C4-2B (cell line): Measurements from ENCODE around the gene FOXC1.

Experiments
- H3K27ac ChIP-seq: fragments of 450-650 bp; 2 replicates; pipeline ENCODE4 v1.5.1; 2017
- ZFX ChIP-seq: fragments of 450-650 bp; IDR thresholded peaks from 2 replicates; pipeline ENCODE4 v1.6.1; 2017
- TF ChIP-seq, protein P1 (sequence below): fragments of 450-650 bp; conservative IDR thresholded peaks from 2 replicates; pipeline ENCODE4 v1.5.1; 2017; ENCODE audit warnings: mild to moderate bottlenecking

The FOXC1 gene

GRCh38 chr6:1595271-1596087 is 14.2 kb upstream of the FOXC1 start:
- H3K27ac ChIP-seq = no peak overlapping the region
- no peak for TF ChIP-seq ZFX
- TF ChIP-seq, protein P1, sequence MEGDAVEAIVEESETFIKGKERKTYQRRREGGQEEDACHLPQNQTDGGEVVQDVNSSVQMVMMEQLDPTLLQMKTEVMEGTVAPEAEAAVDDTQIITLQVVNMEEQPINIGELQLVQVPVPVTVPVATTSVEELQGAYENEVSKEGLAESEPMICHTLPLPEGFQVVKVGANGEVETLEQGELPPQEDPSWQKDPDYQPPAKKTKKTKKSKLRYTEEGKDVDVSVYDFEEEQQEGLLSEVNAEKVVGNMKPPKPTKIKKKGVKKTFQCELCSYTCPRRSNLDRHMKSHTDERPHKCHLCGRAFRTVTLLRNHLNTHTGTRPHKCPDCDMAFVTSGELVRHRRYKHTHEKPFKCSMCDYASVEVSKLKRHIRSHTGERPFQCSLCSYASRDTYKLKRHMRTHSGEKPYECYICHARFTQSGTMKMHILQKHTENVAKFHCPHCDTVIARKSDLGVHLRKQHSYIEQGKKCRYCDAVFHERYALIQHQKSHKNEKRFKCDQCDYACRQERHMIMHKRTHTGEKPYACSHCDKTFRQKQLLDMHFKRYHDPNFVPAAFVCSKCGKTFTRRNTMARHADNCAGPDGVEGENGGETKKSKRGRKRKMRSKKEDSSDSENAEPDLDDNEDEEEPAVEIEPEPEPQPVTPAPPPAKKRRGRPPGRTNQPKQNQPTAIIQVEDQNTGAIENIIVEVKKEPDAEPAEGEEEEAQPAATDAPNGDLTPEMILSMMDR = no peak

- H3K27ac ChIP-seq = no peak overlapping the region
Measured at GRCh38 chr6:1596088-1596852, 13.4 kb upstream of the FOXC1 start.

DNA sequence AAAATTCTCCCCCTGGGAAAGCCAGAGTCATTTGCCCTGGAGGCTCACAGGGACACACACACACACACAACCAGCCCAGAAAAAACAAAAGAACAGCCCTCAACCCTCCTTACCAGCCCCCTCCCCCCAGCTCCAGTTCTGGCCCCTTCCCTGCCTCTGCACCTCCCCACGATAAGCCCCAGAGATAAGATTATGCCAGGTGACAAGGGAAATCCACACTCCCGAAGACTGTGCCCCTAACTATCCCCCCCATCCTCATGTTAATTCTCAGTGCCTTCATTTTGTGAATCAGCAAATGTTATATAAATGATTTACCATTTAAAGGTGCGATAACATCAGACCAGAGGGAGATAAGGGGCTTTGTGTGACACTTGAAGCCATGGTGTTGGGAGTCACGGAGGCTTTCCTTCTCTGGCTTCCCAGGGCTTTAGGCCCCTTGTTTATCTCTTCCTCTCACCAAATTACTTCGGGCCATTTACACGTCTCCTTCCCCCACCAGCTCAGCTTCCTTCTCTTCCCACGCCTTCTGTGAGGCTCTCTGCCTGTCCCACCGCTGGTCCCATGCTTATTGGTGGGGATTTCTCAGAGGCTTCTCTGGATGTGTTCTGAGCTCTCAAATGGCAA is 12.5 kb upstream of the FOXC1 start:
- H3K27ac ChIP-seq = no peak overlapping the region
- TF ChIP-seq, protein P1 = no peak
- no peak for TF ChIP-seq ZFX

More at GRCh38 chr6:1596088-1596852, 13.4 kb upstream of the FOXC1 start:
- TF ChIP-seq ZFX = no peak
- TF ChIP-seq, protein P1 = peak; percentile 97

- no peak overlapping the region for H3K27ac ChIP-seq
- TF ChIP-seq, protein P1 = no peak
- no peak for TF ChIP-seq ZFX
Measured at GRCh38 chr6:1597924-1598323, 11.8 kb upstream of the FOXC1 start.

DNA sequence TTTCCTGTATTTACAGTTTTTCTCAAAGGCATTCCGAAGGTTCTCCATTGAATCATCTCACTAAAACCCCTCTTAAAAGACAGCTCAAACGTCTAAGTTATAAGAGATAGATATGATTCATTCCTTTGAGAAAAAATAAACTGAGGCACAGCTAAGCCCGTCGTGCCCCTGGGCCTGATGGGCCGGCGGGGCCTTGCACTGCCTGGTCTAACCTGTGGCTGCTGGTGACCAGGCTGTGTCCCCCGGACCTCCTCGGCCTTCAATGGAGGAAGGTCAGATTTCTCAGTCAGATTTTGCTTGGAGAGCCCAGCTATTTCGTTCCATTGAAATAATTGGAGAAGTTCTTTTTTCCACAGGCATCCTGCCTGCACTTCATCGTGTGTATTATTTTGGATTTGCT is 11.3 kb upstream of the FOXC1 start:
- TF ChIP-seq, protein P1 = no peak
- no peak overlapping the region for H3K27ac ChIP-seq

GRCh38 chr6:1598886-1599285 is 10.8 kb upstream of the FOXC1 start:
- H3K27ac ChIP-seq = no peak overlapping the region
- TF ChIP-seq ZFX = no peak
- TF ChIP-seq, protein P1 = no peak

GRCh38 chr6:1599469-1599868 is 10.2 kb upstream of the FOXC1 start:
- TF ChIP-seq, protein P1 = no peak
- no peak for TF ChIP-seq ZFX

More at GRCh38 chr6:1599469-1599868, 10.2 kb upstream of the FOXC1 start:
- no peak overlapping the region for H3K27ac ChIP-seq
